ENCODE results near the gene FAM50B. TPM values are rescaled to one million over a fixed set of nuclear protein-coding genes. Genes with fewer than 3 reads are reported as not detected.

Gene FAM50B
- total RNA-seq, 4 donors from 2014 or later: 4.4 to 19.6 (median 15.3) TPM

DNA sequence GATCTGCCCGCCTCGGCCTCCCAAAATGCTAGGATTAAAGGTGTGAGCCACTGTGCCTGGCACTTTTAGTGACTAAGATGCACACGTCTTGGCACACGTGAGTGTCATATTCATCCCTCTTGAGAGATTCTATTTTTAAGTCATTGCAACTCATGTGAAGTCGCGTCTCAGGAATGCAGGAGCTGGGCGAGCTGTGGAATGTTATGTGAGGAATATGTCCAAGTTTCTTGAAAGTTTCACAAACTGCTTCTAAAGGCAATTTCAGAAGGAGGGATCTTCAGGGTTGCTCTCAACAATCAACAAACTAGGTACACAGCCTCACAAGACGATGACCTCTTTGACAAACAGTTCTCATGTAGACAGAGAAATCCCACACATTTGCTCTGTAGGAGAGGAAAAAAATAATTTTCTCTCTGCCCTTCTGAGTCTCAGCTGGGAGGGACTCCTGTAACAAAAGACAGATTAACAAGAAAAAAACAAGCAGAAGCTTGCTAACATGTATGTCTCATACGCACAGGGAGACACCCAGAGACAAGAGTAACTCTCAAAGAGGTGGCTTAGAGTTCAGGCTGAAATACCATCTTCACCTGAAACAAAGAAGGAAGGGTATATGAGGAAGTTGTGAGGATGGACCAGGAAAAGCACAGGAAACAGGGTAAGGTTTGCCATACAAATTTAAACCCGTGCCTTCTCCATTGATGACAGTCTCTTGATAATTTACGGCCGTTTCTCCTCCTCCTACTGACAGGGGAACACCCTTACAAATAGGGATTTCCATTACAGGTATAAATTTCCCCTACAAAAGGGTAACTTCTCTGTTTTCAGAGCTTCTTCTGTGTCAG, 45.3 kb upstream of the FAM50B start:
- H3K4me1 ChIP-seq: peaks cover 8 to 28% of the 10 kb centered on the region in 2 donors
- peak overlapping the region; percentile 57 to 86 (median 67) for H3K27ac ChIP-seq
- no peaks in the 10 kb centered on the region for H3K9me3 ChIP-seq
- no peak overlapping the region for H3K4me3 ChIP-seq
- TF ChIP-seq, protein P1, sequence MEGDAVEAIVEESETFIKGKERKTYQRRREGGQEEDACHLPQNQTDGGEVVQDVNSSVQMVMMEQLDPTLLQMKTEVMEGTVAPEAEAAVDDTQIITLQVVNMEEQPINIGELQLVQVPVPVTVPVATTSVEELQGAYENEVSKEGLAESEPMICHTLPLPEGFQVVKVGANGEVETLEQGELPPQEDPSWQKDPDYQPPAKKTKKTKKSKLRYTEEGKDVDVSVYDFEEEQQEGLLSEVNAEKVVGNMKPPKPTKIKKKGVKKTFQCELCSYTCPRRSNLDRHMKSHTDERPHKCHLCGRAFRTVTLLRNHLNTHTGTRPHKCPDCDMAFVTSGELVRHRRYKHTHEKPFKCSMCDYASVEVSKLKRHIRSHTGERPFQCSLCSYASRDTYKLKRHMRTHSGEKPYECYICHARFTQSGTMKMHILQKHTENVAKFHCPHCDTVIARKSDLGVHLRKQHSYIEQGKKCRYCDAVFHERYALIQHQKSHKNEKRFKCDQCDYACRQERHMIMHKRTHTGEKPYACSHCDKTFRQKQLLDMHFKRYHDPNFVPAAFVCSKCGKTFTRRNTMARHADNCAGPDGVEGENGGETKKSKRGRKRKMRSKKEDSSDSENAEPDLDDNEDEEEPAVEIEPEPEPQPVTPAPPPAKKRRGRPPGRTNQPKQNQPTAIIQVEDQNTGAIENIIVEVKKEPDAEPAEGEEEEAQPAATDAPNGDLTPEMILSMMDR (IDR thresholded peaks at IDR 0.05 in 4 of 5, conservative IDR thresholded peaks at IDR 0.05 in 1 of 5): no peak
- no peak for TF ChIP-seq POLR2A (IDR thresholded peaks at IDR 0.05)
- intact Hi-C loops (cut with DNase I; ENCODE audit: low total_unique reads) (loop anchor here (5.0 kb wide), 1 partner anchor 52 kb away; the partner anchor contains the start of gene PXDC1), in situ Hi-C loops (cut with MboI; ENCODE audit: low sequenced_read_pairs in 4 of 4) (no loop called here)
- no peaks in the 10 kb centered on the region for H3K27me3 ChIP-seq
- H3K36me3 ChIP-seq: no peaks in the 10 kb centered on the region
- peak; percentile 96 to 97 for ATAC-seq
- peak; percentile 49 to 72 for DNase-seq

DNA sequence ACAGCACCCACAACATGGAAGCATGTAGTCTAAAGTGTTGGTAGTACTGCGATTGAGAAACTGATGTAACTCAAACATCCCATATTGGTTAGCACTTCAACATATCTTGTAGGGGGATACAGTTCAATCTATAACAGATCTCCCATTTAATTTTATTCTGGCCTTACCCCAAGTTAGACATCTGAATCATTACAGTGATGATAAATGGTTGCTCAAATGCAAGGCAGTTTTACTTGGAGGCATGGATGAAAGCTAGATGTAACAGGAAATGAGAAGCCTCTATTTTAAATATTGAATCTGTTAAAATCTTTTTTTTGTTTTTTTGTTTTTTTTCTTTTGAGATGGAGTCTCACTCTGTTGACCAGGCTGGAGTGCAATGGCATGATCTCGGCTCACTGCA, 44.2 kb upstream of the FAM50B start:
- H3K4me3 ChIP-seq: no peak overlapping the region
- no peaks in the 10 kb centered on the region for H3K27me3 ChIP-seq
- in situ Hi-C loops (cut with MboI; ENCODE audit: low sequenced_read_pairs in 4 of 4) (no loop called here), intact Hi-C loops (cut with DNase I; ENCODE audit: low total_unique reads) (loop anchor here (5.0 kb wide), 1 partner anchor 53 kb away; the partner anchor contains the start of gene PXDC1)
- H3K36me3 ChIP-seq: no peaks in the 10 kb centered on the region
- TF ChIP-seq, protein P1 (IDR thresholded peaks at IDR 0.05 in 4 of 5, conservative IDR thresholded peaks at IDR 0.05 in 1 of 5): no peak
- TF ChIP-seq POLR2A (IDR thresholded peaks at IDR 0.05): no peak
- H3K4me1 ChIP-seq: peaks cover 12 to 36% of the 10 kb centered on the region in 2 donors
- no peak for ATAC-seq
- no peak for DNase-seq
- H3K9me3 ChIP-seq: no peaks in the 10 kb centered on the region
- peak overlapping the region in 1 of 4 donors; percentile 86 for H3K27ac ChIP-seq

DNA sequence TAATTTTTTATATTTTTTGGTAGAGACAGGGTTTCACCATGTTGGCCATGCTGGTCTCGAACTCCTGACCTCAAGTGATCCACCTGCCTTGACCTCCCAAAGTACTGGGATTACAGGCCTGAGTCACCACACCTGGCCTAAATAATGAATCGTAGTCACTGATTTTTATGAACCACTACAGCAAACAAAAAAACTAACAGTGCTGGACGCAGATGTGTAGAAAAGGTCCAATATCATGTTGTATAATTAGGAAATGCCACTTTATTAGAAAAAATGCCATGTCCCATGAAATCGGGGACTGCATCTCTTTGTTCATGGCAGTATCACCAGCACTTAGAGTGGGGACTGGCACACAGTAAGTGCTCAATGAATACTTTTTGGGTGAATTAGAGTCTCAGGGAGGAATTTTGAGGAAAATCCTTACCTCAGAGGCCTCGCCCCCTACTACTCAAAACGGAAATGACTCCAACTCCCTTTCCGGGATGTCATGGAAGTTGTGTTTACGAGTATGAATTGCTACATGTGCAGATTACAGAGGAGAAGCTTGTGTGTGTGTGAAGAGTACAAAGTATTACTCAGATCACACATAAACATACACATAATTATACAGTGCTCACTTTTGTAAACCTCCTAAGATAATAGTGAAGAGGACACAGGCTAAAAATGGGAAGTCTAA, 43.6 kb upstream of the FAM50B start:
- in situ Hi-C loops (cut with MboI; ENCODE audit: low sequenced_read_pairs in 4 of 4): no loop called here
- ATAC-seq (no peak), DNase-seq (no peak)
- no peaks in the 10 kb centered on the region for H3K36me3 ChIP-seq
- H3K27me3 ChIP-seq: no peaks in the 10 kb centered on the region
- H3K4me1 ChIP-seq: peaks cover 12 to 36% of the 10 kb centered on the region in 2 donors
- H3K9me3 ChIP-seq: no peaks in the 10 kb centered on the region
- H3K27ac ChIP-seq: peak overlapping the region in 1 of 4 donors; percentile 34
- TF ChIP-seq POLR2A (IDR thresholded peaks at IDR 0.05): no peak
- TF ChIP-seq, protein P1 (IDR thresholded peaks at IDR 0.05 in 4 of 5, conservative IDR thresholded peaks at IDR 0.05 in 1 of 5): no peak
- intact Hi-C loops (cut with DNase I; ENCODE audit: low total_unique reads): no loop called here
- H3K4me3 ChIP-seq: no peak overlapping the region

DNA sequence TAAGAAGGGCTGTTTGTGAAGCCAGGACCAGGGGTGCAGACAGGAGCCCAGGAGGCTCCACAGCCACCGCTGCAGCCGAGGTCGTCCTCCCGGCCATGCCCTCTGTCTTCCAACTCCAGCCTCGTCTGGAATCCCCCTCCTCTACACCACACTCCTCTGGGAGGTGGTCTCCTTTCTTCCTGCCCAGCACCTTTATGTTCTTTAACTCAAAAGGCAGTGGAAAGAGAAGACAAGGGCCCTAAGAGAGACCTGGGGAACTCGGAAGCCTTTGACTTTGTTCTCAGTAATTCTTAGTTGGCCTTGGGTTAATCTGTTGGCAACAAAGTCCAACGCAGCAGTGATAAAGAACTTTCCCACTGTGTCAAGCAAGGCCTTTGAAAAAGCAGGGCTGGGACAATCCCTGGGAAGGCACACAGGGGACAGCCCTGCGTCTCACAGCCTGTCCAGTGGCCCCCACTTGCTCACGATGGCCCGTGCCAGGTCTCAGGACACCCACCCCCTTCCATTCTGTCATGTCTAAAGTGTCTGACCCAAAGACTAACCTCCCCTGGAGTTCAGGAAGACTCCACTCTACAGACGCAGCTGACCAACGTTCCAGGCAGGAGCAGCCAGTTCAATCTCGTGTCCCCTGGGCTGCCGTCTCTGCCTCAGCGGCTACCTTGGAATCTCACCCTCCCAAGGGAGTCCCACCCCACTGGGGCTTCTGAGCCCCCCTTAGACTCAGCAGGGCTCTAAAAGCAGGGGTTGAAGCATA, 42.8 kb upstream of the FAM50B start:
- H3K4me1 ChIP-seq: peaks cover 12 to 29% of the 10 kb centered on the region in 2 donors
- TF ChIP-seq, protein P1 (IDR thresholded peaks at IDR 0.05 in 4 of 5, conservative IDR thresholded peaks at IDR 0.05 in 1 of 5): no peak
- no peak for TF ChIP-seq POLR2A (IDR thresholded peaks at IDR 0.05)
- no peaks in the 10 kb centered on the region for H3K9me3 ChIP-seq
- peak overlapping the region in 1 of 4 donors; percentile 34 for H3K27ac ChIP-seq
- no peaks in the 10 kb centered on the region for H3K36me3 ChIP-seq
- intact Hi-C loops (cut with DNase I; ENCODE audit: low total_unique reads) (no loop called here), in situ Hi-C loops (cut with MboI; ENCODE audit: low sequenced_read_pairs in 4 of 4) (no loop called here)
- DNase-seq: no peak
- ATAC-seq: no peak
- H3K27me3 ChIP-seq: no peaks in the 10 kb centered on the region
- no peak overlapping the region for H3K4me3 ChIP-seq

Measured in gastrocnemius medialis (tissue), 4 donors.